H1 (cell line): ENCODE measurements around the gene SYCE1L. TPM values are rescaled to one million over a fixed set of nuclear protein-coding genes. Genes with fewer than 3 reads are reported as not detected.

Source experiments
- CTCF ChIA-PET: fragments of 300-600 bp; sonication (Branson Sonifier 250); formaldehyde crosslinking; loops from one replicate; lab custom pipeline; 2021; ENCODE audit not compliant: partially characterized antibody; lab: Charles Lee
- POLR2A ChIA-PET: fragments of 300-600 bp; sonication (Branson Sonifier 250); formaldehyde crosslinking; loops from one replicate; lab custom pipeline; 2021; ENCODE audit warnings: inconsistent platforms; ENCODE audit not compliant: partially characterized antibody; lab: Charles Lee
- DNase-seq, 2 experiments: peaks; one replicate each; pipeline versions ENCODE4 v3.0.0 to v3.0.0-alpha.2; 2010 to 2022; ENCODE audit warnings: low spot score in 2 of 2, low read depth in 1 of 2, mixed read lengths in 1 of 2
- FAIRE-seq: peaks from 2 replicates; lab custom pipeline; 2011; peaks lifted over from hg19 to GRCh38; lab: Jason Lieb, UNC
- H2AFZ ChIP-seq: 2 replicates; pipeline ENCODE4 v1.8.1; 2012; ENCODE audit warnings: low read length, inconsistent platforms
- H2AK5ac ChIP-seq: 2 replicates; pipeline ENCODE4 v1.6.1; 2013; ENCODE audit warnings: low read depth, low read length
- H2BK120ac ChIP-seq: replicated peaks from 2 replicates; pipeline ENCODE3; 2013; ENCODE audit warnings: low read depth, low read length, inconsistent platforms
- H2BK12ac ChIP-seq: 2 replicates; pipeline ENCODE4 v1.6.1; 2013; ENCODE audit warnings: low read depth, low read length
- H2BK15ac ChIP-seq: 2 replicates; pipeline ENCODE4 v1.6.1; 2013; ENCODE audit warnings: low read length
- H2BK20ac ChIP-seq: 2 replicates; pipeline ENCODE4 v1.6.1; 2013; ENCODE audit warnings: low read length
- H2BK5ac ChIP-seq: 2 replicates; pipeline ENCODE4 v1.6.1; 2013; ENCODE audit warnings: low read depth, low read length
- H3K14ac ChIP-seq: 2 replicates; pipeline ENCODE4 v1.6.1; 2013; ENCODE audit warnings: inconsistent platforms; ENCODE audit not compliant: insufficient read length
- H3K18ac ChIP-seq: 2 replicates; pipeline ENCODE4 v1.6.1; 2013; ENCODE audit warnings: low read length; ENCODE audit errors: extremely low read depth
- H3K23ac ChIP-seq: 2 replicates; pipeline ENCODE4 v1.6.1; 2013; ENCODE audit warnings: inconsistent platforms; ENCODE audit not compliant: insufficient read length
- H3K23me2 ChIP-seq: 2 replicates; pipeline ENCODE4 v1.6.1; 2013; ENCODE audit warnings: low read depth, low read length
- H3K27ac ChIP-seq: 2 replicates; pipeline ENCODE4 v1.6.1; 2011; ENCODE audit warnings: low read depth, low read length, inconsistent platforms
- H3K27me3 ChIP-seq, 4 experiments: replicated peaks in 1 of 4; 1 replicate in 1 of 4; 2 replicates in 3 of 4; pipeline versions ENCODE4 v1.6.1 to v1.8.1; 2011 to 2013; ENCODE audit warnings: low read length in 3 of 4, mild to moderate bottlenecking in 3 of 4, inconsistent platforms in 2 of 4, mixed read lengths in 2 of 4, moderate library complexity in 1 of 4; ENCODE audit not compliant: control insufficient read depth in 3 of 4, insufficient read depth in 3 of 4; ENCODE audit errors: extremely low read depth in 1 of 4
- H3K36me3 ChIP-seq, 4 experiments: 2 replicates each; pipeline versions ENCODE4 v1.6.1 to v1.8.1; 2011 to 2013; ENCODE audit warnings: mild to moderate bottlenecking in 4 of 4, low read length in 3 of 4, moderate library complexity in 2 of 4, control low read depth in 1 of 4, inconsistent platforms in 1 of 4; ENCODE audit not compliant: insufficient read depth in 4 of 4, control insufficient read depth in 2 of 4
- H3K4ac ChIP-seq: replicated peaks from 2 replicates; pipeline ENCODE3; 2013; ENCODE audit warnings: low read length, low read depth, mixed read lengths, inconsistent platforms; ENCODE audit not compliant: insufficient read length
- H3K4me1 ChIP-seq, 4 experiments: replicated peaks in 1 of 4; 1 replicate in 1 of 4; 2 replicates in 3 of 4; pipeline versions ENCODE4 v1.6.1 to v1.8.1; 2011 to 2013; ENCODE audit warnings: low read length in 3 of 4, inconsistent platforms in 2 of 4, mixed read lengths in 1 of 4; ENCODE audit not compliant: insufficient read depth in 4 of 4, control insufficient read depth in 3 of 4
- H3K4me2 ChIP-seq, 2 experiments: 2 replicates each; pipeline versions ENCODE4 v1.6.1 to v1.8.1; 2011 to 2013; ENCODE audit warnings: low read depth in 2 of 2, low read length in 2 of 2, control low read depth in 1 of 2, inconsistent platforms in 1 of 2, mild to moderate bottlenecking in 1 of 2; ENCODE audit not compliant: insufficient read depth in 1 of 2
- H3K4me3 ChIP-seq, 4 experiments: fragments of 200-600, 300-600 bp in 1 of 4; sonication (generic), shearing (Covaris generic), sonication (Bioruptor Twin) in 1 of 4; 2 replicates each; pipeline versions ENCODE4 v1.5.1 to v1.8.1; 2011 to 2016; ENCODE audit warnings: low read length in 4 of 4, low read depth in 3 of 4, control low read depth in 2 of 4, inconsistent platforms in 2 of 4, mild to moderate bottlenecking in 2 of 4, mixed read lengths in 1 of 4, moderate library complexity in 1 of 4; ENCODE audit not compliant: insufficient read depth in 2 of 4; ENCODE audit errors: extremely low read depth in 1 of 4
- H3K56ac ChIP-seq: replicated peaks from 2 replicates; pipeline ENCODE3; 2013; ENCODE audit warnings: low read depth, mild to moderate bottlenecking, mixed read lengths, low read length, inconsistent platforms; ENCODE audit not compliant: insufficient read length
- H3K79me1 ChIP-seq: 2 replicates; pipeline ENCODE4 v1.6.1; 2013; ENCODE audit warnings: low read depth, low read length, control low read depth
- H3K79me2 ChIP-seq, 2 experiments: 2 replicates each; pipeline versions ENCODE4 v1.6.1 to v1.8.1; 2012 to 2013; ENCODE audit warnings: low read length in 2 of 2, mild to moderate bottlenecking in 2 of 2, inconsistent platforms in 1 of 2; ENCODE audit not compliant: insufficient read depth in 2 of 2, control insufficient read depth in 1 of 2
- H3K9ac ChIP-seq, 4 experiments: replicated peaks in 1 of 4; 1 replicate in 1 of 4; 2 replicates in 3 of 4; pipeline versions ENCODE4 v1.6.1 to v1.8.1; 2011 to 2013; ENCODE audit warnings: low read depth in 3 of 4, low read length in 3 of 4, control low read depth in 2 of 4, mild to moderate bottlenecking in 2 of 4, moderate library complexity in 2 of 4, inconsistent platforms in 1 of 4; ENCODE audit errors: extremely low read depth in 1 of 4
- H3K9me3 ChIP-seq, 2 experiments: 2 replicates each; pipeline versions ENCODE4 v1.6.1 to v1.8.1; 2012 to 2013; ENCODE audit warnings: mild to moderate bottlenecking in 2 of 2, moderate library complexity in 2 of 2, control low read depth in 1 of 2, inconsistent platforms in 1 of 2, low read depth in 1 of 2, low read length in 1 of 2, mixed read lengths in 1 of 2; ENCODE audit not compliant: insufficient read depth in 2 of 2
- H4K20me1 ChIP-seq, 2 experiments: replicated peaks in 1 of 2; 2 replicates each; pipeline versions ENCODE3 to v1.8.1; 2011 to 2013; ENCODE audit warnings: inconsistent platforms in 2 of 2, low read length in 2 of 2, mild to moderate bottlenecking in 1 of 2; ENCODE audit not compliant: insufficient read depth in 2 of 2, control insufficient read depth in 1 of 2
- H4K5ac ChIP-seq: 2 replicates; pipeline ENCODE4 v1.6.1; 2013; ENCODE audit warnings: low read length, low read depth, mixed read lengths, inconsistent platforms; ENCODE audit not compliant: insufficient read length
- H4K8ac ChIP-seq: 2 replicates; pipeline ENCODE4 v1.8.0; 2013; ENCODE audit warnings: mild to moderate bottlenecking, moderate library complexity, low read length, inconsistent platforms; ENCODE audit not compliant: insufficient read depth; ENCODE audit errors: extremely low read depth
- H4K91ac ChIP-seq: replicated peaks from 2 replicates; pipeline ENCODE3; 2013; ENCODE audit warnings: low read length, mixed read lengths, inconsistent platforms; ENCODE audit not compliant: insufficient read length
- EP300 ChIP-seq, 2 experiments: IDR thresholded peaks; 1 replicate in 1 of 2; 2 replicates in 1 of 2; pipeline ENCODE4 v1.6.1; 2011 to 2012; ENCODE audit warnings: low read depth in 2 of 2, low read length in 2 of 2, mild to moderate bottlenecking in 2 of 2, borderline replicate concordance in 1 of 2, inconsistent platforms in 1 of 2, moderate library complexity in 1 of 2
- WGBS, 2 experiments: shearing (Covaris generic) in 1 of 2; methylation state at CpG; one replicate each; pipeline versions ENCODE4 v1.1.6 to v1.1.7; 2013 to 2015; ENCODE audit warnings: low lambda C conversion rate in 2 of 2, mixed read lengths in 2 of 2, inconsistent platforms in 1 of 2, low coverage in 1 of 2, missing lambda C conversion rate in 1 of 2; ENCODE audit not compliant: insufficient replicate concordance in 2 of 2, insufficient coverage in 1 of 2, insufficient read length in 1 of 2; ENCODE audit errors: extremely low coverage in 1 of 2, missing lambda C conversion rate in 1 of 2; 5-methylcytosine and 5-hydroxymethylcytosine counted together
- polyA plus RNA-seq, 7 experiments: library from polyadenylated mRNA; depleted of rRNA in 3 of 7; stranded (reverse) in 5 of 7; unstranded in 2 of 7; fragments of >200 nt in 5 of 7; fragments of 200-250 nt in 2 of 7; gene quantifications; 1 replicate in 5 of 7; 2 replicates in 1 of 7; 4 replicates in 1 of 7; pipeline versions ENCODE4 v1.2.1 to v1.2.3, GENCODE V29; 2011 to 2013; ENCODE audit warnings: missing spikeins in 2 of 7, mixed read lengths in 2 of 7
- total RNA-seq: library from RNA; stranded (reverse); fragmentation: NEBNext Ultra II Directional; extraction: Animal tissue kit (Norgen Biotek cat#: 25700); gene quantifications from 2 replicates; pipeline ENCODE4 v1.2.1, GENCODE V29; 2021

SYCE1L gene
- total and polyA plus RNA-seq, 2 of the 8 experiments (the other 6 are each of a cell fraction or from before 2014, with no cell fraction given): 5.8 to 6.8 TPM

DNA sequence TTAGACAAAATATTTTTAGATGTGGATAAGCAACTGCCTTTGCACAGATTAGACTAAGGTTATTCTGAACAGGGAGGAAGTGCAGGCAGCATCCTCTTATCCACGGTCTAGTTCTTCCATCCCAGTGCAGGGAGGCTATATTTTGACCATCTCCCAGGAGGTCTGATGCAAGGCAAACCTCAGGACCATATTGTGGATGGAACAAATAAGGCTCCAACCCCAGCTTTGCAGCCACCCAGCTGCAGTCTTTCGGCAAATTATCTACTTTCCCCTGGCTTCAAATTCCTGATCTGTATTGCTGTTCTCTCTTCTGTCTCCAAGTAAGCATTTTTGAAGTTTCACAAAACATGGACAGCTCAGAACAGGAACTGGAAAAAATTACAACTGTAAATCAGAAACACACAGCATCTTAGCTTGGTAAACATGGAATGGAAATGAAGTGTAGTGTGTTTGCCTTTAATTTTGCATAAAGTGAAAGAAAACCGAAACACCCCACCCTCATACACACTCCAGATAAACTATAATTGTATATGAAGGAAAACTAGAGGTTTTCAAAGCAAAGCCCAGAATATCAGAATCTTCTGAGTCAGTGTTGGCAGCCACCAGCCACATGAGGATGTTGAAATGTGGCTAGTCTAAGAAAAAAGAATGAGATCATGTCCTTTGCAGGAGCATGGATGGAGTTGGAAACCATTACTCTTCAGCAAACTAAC, 41.7 kb upstream of the SYCE1L start:
- POLR2A ChIA-PET: no interaction called here
- WGBS, 2 experiments: 62% methylated on average over 3 of the region's 3 CpGs; no CpG with 5 or more reads in 1 of the 2 experiments

More for the DNA sequence above, 41.7 kb upstream of the SYCE1L start:
- Histone ChIP-seq H3K9ac (no peak overlapping the region), H2AFZ (no peak overlapping the region; the same call in 1 of the 2 replicates), H3K27ac (no peak overlapping the region), H3K23ac (no peak overlapping the region), H3K56ac (no peak overlapping the region), H2BK5ac (no peak overlapping the region), H3K23me2 (no peaks in the 10 kb centered on the region), H4K20me1 (no peaks in the 10 kb centered on the region), H4K5ac (no peak overlapping the region), H2BK15ac (no peak overlapping the region), H2BK120ac (no peak overlapping the region), H3K4ac (no peak overlapping the region), H3K36me3 (no peaks in the 10 kb centered on the region; a peak in 2 of 8 replicates), H4K8ac (no peak overlapping the region), H2BK12ac (no peak overlapping the region), H3K4me1 (no peaks in the 10 kb centered on the region), H3K4me2 (no peak overlapping the region), H3K79me2 (no peaks in the 10 kb centered on the region), H3K27me3 (no peaks in the 10 kb centered on the region), H3K79me1 (no peaks in the 10 kb centered on the region), H3K9me3 (no peaks in the 10 kb centered on the region), H3K18ac (no peak overlapping the region), H3K14ac (no peak overlapping the region), H2AK5ac (no peak overlapping the region), H2BK20ac (no peak overlapping the region), H3K4me3 (no peak overlapping the region), H4K91ac (no peak overlapping the region)
- DNase-seq (no peak), FAIRE-seq (no peak)
- no peak for TF ChIP-seq EP300 (IDR thresholded peaks at IDR 0.05; ENCODE audit: borderline replicate concordance in 1 of 2, low read depth in 2 of 2, low read length in 2 of 2)
- CTCF ChIA-PET: no interaction called here
